Measurements from ENCODE around the gene HTRA3.
"Not testable (repeated sequence)": the region's sequence is repeated elsewhere in the genome, so short reads cannot be mapped to it uniquely, and the experiment has no call there.

The HTRA3 gene

DNA sequence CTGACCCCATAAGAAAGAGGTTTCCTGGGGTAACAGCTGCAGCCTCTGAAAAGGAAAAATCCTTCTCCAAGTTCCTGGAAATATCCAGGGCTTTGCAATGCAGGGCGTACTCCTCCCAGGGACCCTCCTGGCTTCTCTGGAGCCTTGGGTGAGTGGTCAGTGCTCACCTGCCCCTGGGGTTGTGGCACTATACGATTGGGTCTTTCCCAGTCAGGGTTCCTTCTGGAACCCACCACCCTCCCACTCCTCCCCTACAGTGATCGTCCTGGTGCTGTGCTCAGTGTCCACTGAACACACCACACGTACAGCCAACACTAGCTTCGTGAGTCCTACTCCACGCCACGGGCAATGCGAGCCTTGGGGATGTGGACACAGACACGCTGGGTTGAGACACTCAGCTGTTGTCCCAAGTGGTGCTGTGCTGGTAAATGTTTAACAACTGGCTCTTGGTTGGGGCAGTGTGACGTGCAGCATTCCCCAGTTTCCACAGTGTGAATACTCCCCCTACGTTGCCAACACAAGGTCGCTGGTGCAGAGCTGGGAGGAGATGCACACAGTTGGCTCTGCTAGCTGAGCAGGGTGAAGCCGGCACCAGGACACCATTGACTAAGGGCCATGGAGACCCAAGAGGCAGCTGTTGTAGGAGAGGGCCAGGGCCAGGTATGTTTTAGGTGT, 65.4 kb downstream of the HTRA3 start:
- TF ChIP-seq, protein P1, sequence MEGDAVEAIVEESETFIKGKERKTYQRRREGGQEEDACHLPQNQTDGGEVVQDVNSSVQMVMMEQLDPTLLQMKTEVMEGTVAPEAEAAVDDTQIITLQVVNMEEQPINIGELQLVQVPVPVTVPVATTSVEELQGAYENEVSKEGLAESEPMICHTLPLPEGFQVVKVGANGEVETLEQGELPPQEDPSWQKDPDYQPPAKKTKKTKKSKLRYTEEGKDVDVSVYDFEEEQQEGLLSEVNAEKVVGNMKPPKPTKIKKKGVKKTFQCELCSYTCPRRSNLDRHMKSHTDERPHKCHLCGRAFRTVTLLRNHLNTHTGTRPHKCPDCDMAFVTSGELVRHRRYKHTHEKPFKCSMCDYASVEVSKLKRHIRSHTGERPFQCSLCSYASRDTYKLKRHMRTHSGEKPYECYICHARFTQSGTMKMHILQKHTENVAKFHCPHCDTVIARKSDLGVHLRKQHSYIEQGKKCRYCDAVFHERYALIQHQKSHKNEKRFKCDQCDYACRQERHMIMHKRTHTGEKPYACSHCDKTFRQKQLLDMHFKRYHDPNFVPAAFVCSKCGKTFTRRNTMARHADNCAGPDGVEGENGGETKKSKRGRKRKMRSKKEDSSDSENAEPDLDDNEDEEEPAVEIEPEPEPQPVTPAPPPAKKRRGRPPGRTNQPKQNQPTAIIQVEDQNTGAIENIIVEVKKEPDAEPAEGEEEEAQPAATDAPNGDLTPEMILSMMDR (IDR thresholded peaks at IDR 0.05; ENCODE audit: insufficient read depth, low read length, missing control alignments), result no peak
- ChIA-PET POLR2A (no interaction called here), CTCF (no interaction called here)
- DNase-seq (ENCODE audit: low read depth, low spot score), result no peak
- no peak overlapping the region for H3K4me3 ChIP-seq (ENCODE audit: low read depth, low read length)

DNA sequence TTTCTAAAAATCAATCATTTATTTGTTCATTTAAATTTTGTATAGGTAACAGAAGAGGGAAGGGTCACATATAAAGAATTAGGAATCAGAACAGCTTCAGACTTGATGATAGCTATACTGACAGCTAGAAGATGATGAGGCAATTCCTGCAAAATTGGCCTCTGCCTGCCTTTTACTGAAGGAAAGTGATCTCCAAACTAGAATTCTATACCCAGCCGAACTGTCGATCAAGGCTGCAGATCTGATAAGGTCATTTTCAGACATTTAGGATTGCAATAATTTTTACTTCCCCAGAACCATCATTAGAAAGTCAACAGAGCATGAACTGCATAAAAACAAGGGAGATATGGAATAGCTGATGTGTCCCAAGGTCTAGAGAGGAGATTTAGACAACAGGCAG, 66.3 kb downstream of the HTRA3 start:
- no peak overlapping the region for H3K4me3 ChIP-seq (ENCODE audit: low read depth, low read length)
- ChIA-PET CTCF (no interaction called here), POLR2A (no interaction called here)
- no peak for DNase-seq (ENCODE audit: low read depth, low spot score)
- TF ChIP-seq, protein P1 (IDR thresholded peaks at IDR 0.05; ENCODE audit: insufficient read depth, low read length, missing control alignments), result no peak

DNA sequence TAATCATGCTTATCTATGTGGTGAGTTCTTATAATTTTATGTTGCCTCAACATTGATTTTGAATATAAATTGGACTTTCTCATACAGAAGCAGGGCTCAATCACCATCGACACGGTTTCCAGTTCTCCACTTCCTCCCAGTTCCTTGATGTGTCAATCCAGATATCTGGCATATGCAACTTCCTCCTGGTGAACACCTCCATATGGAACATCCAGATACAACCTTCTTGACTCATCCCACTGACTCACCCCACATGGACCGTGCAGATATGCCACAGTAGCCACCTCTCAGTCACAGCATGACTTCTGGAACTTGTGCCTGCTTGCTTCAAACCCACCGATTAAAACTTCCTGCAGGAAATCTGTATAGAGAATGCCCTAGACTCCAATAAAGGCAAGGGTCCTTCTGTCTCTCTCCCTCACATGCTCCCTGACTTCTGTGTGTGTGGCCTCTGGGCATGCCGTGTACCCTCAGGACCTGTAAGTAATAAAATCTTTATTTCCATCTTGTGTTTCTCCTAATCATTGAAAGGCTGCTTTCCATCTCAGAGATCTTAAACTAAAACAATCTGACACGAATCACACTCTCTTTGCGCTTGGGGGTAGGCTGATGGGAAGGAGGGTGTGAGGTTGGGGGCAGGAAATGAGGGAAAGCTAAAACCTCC, 67.0 kb downstream of the HTRA3 start:
- H3K4me3 ChIP-seq (ENCODE audit: low read depth, low read length), result no peak overlapping the region
- DNase-seq (ENCODE audit: low read depth, low spot score), result no peak
- POLR2A ChIA-PET, result no interaction called here
- CTCF ChIA-PET, result no interaction called here
- TF ChIP-seq, protein P1 (IDR thresholded peaks at IDR 0.05; ENCODE audit: insufficient read depth, low read length, missing control alignments), result no peak

DNA sequence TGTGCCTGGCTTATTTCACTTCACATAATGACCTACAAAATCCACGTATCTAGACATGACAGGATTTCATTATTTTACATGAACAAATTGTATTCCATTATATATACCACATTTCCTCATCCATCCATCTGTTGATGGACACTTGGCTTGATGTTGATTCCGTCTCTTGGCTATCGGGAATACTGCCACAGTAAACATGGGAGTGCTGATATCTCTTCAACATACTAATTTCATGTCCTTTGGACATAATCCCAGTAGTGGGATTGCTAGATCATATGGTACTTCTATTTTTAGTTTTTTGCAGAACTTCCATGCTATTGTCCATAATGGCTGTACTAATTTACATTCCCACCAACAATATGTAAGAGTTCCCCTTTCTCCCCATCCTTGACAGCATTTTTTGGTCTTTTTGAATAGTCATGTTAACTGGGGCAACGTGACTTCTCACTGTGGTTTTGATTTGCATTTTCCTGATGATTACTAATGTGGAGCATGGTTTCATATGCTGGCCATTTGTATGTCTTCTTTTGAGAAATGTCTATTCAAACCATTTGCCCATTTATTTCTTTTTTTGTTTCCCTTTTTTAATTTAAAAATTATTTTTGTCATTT, 68.9 kb downstream of the HTRA3 start:
- DNase-seq (ENCODE audit: low read depth, low spot score), result no peak
- ChIA-PET CTCF (no interaction called here), POLR2A (no interaction called here)
- no peak overlapping the region for H3K4me3 ChIP-seq (ENCODE audit: low read depth, low read length)
- TF ChIP-seq, protein P1 (IDR thresholded peaks at IDR 0.05; ENCODE audit: insufficient read depth, low read length, missing control alignments), result no peak

DNA sequence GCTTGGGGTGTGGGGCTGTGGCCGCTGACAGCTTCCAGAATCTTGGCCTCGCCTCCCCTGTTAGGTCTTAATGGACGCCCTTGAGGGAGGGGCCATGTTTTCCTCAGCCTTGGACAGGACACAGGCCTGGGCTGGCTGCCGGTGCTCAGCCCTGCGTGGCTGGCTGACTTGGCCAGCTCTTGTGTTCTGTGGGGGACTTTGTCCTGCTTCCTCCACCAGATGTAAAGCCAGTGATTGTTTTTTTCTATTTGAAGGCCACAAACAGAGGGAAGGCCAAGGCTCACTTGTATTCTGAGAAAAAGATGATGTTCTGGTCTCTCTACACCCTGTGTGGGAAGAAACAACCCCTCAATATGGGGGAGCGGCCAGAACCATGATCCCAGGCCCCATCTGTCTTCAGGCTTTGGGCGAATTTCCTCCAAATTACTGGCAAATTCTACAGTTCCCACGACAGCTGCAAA, 71.3 kb downstream of the HTRA3 start:
- CTCF ChIA-PET, result no interaction called here
- H3K4me3 ChIP-seq (ENCODE audit: low read depth, low read length), result no peak overlapping the region
- no peak for DNase-seq (ENCODE audit: low read depth, low spot score)
- POLR2A ChIA-PET, result no interaction called here
- TF ChIP-seq, protein P1 (IDR thresholded peaks at IDR 0.05; ENCODE audit: insufficient read depth, low read length, missing control alignments), result no peak

DNA sequence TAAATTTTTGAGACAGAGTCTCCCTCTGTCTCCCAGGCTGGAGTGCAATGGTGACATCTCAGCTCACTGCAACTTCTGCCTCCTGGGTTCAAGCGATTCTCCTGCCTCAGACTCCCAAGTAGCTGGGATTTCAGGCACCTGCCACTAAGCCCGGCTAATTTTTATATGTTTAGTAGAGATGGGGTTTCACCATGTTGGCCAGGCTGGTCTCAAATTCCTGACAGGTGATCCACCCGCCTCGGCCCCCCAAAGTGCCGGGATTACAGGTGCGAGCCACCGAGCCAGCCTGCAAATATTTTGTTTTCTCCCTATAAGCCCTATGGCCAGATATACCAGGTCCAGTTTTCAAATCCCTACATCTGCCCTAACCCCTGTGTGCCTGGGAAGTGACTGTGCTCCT, 71.7 kb downstream of the HTRA3 start:
- CTCF ChIA-PET; POLR2A ChIA-PET; H3K4me3 ChIP-seq (ENCODE audit: low read depth, low read length); DNase-seq (ENCODE audit: low read depth, low spot score): not testable (repeated sequence)

Measured in AG04449 (cell line).